Neural cell (in vitro differentiated cells): ENCODE results near the gene NBPF6.

Experiments used
- EP300 ChIP-seq: fragments of 450-650 bp; conservative IDR thresholded peaks from 2 replicates; pipeline ENCODE4 v1.6.1; 2014; ENCODE audit warnings: antibody characterized with exemption, mild to moderate bottlenecking, moderate library complexity; ENCODE audit not compliant: poor library complexity, severe bottlenecking
- EZH2 ChIP-seq: fragments of 200-600, 300-800 bp; shearing (Covaris generic), sonication (generic); IDR thresholded peaks from 2 replicates; pipeline ENCODE4 v1.6.1; 2014; ENCODE audit warnings: antibody characterized with exemption, low read length, borderline replicate concordance, mild to moderate bottlenecking; ENCODE audit not compliant: insufficient read depth, poor library complexity, severe bottlenecking
- RAD21 ChIP-seq: fragments of 450-650 bp; conservative IDR thresholded peaks from 2 replicates; pipeline ENCODE4 v1.6.1; 2014; ENCODE audit warnings: antibody characterized with exemption, mild to moderate bottlenecking, moderate library complexity
- SMC3 ChIP-seq: fragments of 450-650 bp; conservative IDR thresholded peaks from 2 replicates; pipeline ENCODE4 v1.6.1; 2014; ENCODE audit warnings: antibody characterized with exemption, mild to moderate bottlenecking, moderate library complexity; ENCODE audit not compliant: poor library complexity
- TAF1 ChIP-seq: IDR thresholded peaks from 2 replicates; pipeline ENCODE4 v1.6.1; 2012; ENCODE audit warnings: low read depth
- TF ChIP-seq, protein P1 (sequence below): fragments of 450-650 bp; IDR thresholded peaks from 2 replicates; pipeline ENCODE4 v1.5.1; 2014; ENCODE audit warnings: antibody characterized with exemption, mild to moderate bottlenecking, moderate library complexity; ENCODE audit not compliant: poor library complexity, severe bottlenecking

DNA sequence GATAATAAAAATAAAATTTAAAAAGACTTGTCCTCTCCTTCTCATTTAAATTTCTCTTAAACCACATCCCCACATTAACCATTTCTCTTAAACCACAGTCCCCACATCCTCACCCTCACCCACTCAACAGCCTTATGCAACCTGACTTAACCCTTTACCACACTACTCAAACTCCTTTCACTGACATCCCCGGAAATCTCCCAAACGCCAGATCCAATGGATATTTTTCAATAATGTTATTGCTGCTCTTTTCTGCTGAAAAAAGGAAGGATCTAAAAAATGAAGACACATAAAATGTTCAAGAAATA lies 55.6 kb downstream of the NBPF6 start:
- TF ChIP-seq, protein P1, sequence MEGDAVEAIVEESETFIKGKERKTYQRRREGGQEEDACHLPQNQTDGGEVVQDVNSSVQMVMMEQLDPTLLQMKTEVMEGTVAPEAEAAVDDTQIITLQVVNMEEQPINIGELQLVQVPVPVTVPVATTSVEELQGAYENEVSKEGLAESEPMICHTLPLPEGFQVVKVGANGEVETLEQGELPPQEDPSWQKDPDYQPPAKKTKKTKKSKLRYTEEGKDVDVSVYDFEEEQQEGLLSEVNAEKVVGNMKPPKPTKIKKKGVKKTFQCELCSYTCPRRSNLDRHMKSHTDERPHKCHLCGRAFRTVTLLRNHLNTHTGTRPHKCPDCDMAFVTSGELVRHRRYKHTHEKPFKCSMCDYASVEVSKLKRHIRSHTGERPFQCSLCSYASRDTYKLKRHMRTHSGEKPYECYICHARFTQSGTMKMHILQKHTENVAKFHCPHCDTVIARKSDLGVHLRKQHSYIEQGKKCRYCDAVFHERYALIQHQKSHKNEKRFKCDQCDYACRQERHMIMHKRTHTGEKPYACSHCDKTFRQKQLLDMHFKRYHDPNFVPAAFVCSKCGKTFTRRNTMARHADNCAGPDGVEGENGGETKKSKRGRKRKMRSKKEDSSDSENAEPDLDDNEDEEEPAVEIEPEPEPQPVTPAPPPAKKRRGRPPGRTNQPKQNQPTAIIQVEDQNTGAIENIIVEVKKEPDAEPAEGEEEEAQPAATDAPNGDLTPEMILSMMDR = no peak
- TF ChIP-seq EZH2 = no peak
- TF ChIP-seq TAF1 = no peak
- TF ChIP-seq SMC3 = no peak
- no peak for TF ChIP-seq RAD21
- TF ChIP-seq EP300 = no peak
